Astrocyte of the cerebellum (primary cell): ENCODE measurements around the gene DMKN.

Experiments
- DNase-seq: peaks from one replicate; pipeline ENCODE4 v3.0.0-alpha.2; 2011; ENCODE audit warnings: low read depth
- H3K4me3 ChIP-seq: 2 replicates; pipeline ENCODE4 v1.5.1; 2011; ENCODE audit warnings: mild to moderate bottlenecking, low read depth, low read length, moderate library complexity
- CTCF ChIP-seq: IDR thresholded peaks from 2 replicates; pipeline ENCODE4 v1.5.1; 2012; ENCODE audit warnings: low read length, low read depth, moderate library complexity, mild to moderate bottlenecking; ENCODE audit errors: missing control alignments
- in situ Hi-C: cut with HindIII; loops from 2 replicates; pipeline ENCODE4 v1.10.0; 2017; ENCODE audit warnings: low sequenced_read_pairs

DMKN gene

DNA sequence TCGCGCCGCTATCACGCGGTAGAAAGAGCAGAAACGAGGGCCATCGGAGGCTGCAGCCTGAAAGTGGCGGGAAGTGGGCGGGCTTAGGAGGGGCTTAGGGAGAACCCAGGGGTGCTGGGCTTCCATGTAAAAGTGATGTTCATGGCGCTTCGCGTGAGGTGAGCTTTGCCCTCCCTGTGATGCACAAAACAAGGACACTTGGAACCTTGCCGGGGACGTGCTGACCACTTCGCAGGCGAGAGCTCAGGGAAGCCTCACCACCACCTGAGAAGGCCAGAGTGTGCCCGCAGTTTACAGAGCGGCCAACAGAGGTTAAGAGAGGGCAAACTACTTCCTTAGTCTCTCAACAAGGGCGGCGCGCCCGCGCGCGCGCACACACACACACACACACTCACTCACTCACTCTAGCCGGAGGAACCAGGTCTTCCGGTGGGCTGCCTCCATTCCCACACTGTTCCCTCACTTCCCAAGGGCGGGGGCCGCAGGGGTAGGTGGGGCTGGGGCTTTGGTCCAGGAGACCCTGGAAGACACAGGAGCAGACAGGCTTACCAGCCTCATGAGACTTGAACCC is 20.5 kb upstream of the DMKN start:
- in situ Hi-C loops: no loop called here
- no peak overlapping the region for H3K4me3 ChIP-seq
- no peak for TF ChIP-seq CTCF
- no peak for DNase-seq

- DNase-seq: no peak
- no peak within 1 kb of the TSS for H3K4me3 ChIP-seq
- in situ Hi-C loops: no loop called here
- TF ChIP-seq CTCF: no peak
These were observed 19.9 kb upstream of the DMKN start, which contains the start of gene GAPDHS for GRCh38 chr19:35533201-35533821. Gene GAPDHS, plus strand, starts transcription at chr19:35533456. Its CDS starts 72 bp downstream, at chr19:35533528.

GRCh38 chr19:35531291-35531690 is 17.8 kb upstream of the DMKN start:
- no peak for TF ChIP-seq CTCF
- in situ Hi-C loops: no loop called here
- DNase-seq: no peak

GRCh38 chr19:35529241-35530218 is 16.1 kb upstream of the DMKN start:
- DNase-seq: no peak
- in situ Hi-C loops: no loop called here
- TF ChIP-seq CTCF: no peak

More at GRCh38 chr19:35531291-35531690, 17.8 kb upstream of the DMKN start:
- no peak overlapping the region for H3K4me3 ChIP-seq

GRCh38 chr19:35528218-35529038 is 15.0 kb upstream of the DMKN start, which contains the start of gene SBSN:
Gene SBSN, minus strand, starts transcription at chr19:35528311. Its CDS starts 30 bp downstream, at chr19:35528281.
- in situ Hi-C loops: no loop called here
- TF ChIP-seq CTCF: no peak
- H3K4me3 ChIP-seq: no peak within 1 kb of the TSS
- no peak for DNase-seq

More at GRCh38 chr19:35529241-35530218, 16.1 kb upstream of the DMKN start:
- H3K4me3 ChIP-seq: no peak overlapping the region

- no peak for DNase-seq
- H3K4me3 ChIP-seq: no peak overlapping the region
- in situ Hi-C loops: no loop called here
- no peak for TF ChIP-seq CTCF
These were observed 12.4 kb upstream of the DMKN start for GRCh38 chr19:35525873-35526272.
